Measurements from ENCODE around the gene KEAP1. TPM values are rescaled to one million over a fixed set of nuclear protein-coding genes. Genes with fewer than 3 reads are reported as not detected.

The KEAP1 gene
- total and polyA plus RNA-seq, 9 of the 15 experiments (the other 6 are each of a cell fraction or from before 2014, with no cell fraction given), result 2.1 to 95.6 (median 64.3) TPM

- POLR2A ChIA-PET, result interaction anchor here (1.0 to 1.1 kb wide), 2 partner anchors 10 to 34 kb away, joined by 3 to 5 read pairs; no protein-coding TSS in a partner anchor
- TF ChIP-seq ZNF121 (CRISPR knock-in tag; conservative IDR thresholded peaks at IDR 0.05), result peak; percentile 82
- TF ChIP-seq RBM25 (IDR thresholded peaks at IDR 0.05; ENCODE audit: low read depth, low read length, severe bottlenecking), result peak; percentile 25
- no peak for TF ChIP-seq POLR2A (conservative IDR thresholded peaks at IDR 0.05)
- Histone ChIP-seq H3K9ac (ENCODE audit: insufficient read depth in 1 of 2, low read depth in 2 of 2, low read length in 2 of 2) (no peak overlapping the region), H3K36me3 (ENCODE audit: control insufficient read depth, insufficient read depth, low read length) (no peaks in the 10 kb centered on the region), H3K4me3 (no peak overlapping the region), H3K4me1 (replicated peaks in 1 of 2; ENCODE audit: control insufficient read depth in 2 of 2, insufficient read depth in 2 of 2, low read length in 2 of 2) (peaks cover 0 to 29% of the 10 kb centered on the region in 2 experiments; a peak in 3 of 5 replicates), H3K9me1 (ENCODE audit: control insufficient read depth, insufficient read depth, low read length) (no peaks in the 10 kb centered on the region), H3K4me2 (ENCODE audit: insufficient read depth, low read length) (no peak overlapping the region), H3K27me3 (ENCODE audit: control insufficient read depth in 2 of 2, insufficient read depth in 2 of 2, low read length in 2 of 2) (peaks cover 0 to 6% of the 10 kb centered on the region in 2 experiments; a peak in 3 of 5 replicates), H4K20me1 (replicated peaks; ENCODE audit: control insufficient read depth, insufficient read depth, low read length) (no peaks in the 10 kb centered on the region), H2AFZ (ENCODE audit: low read depth, low read length) (no peak overlapping the region), H3K9me3 (replicated peaks; ENCODE audit: control insufficient read depth, insufficient read depth, low read depth, low read length) (no peaks in the 10 kb centered on the region), H3K79me2 (ENCODE audit: control insufficient read depth, insufficient read depth, low read length) (peaks cover under 1% of the 10 kb centered on the region; the same call in 1 of the 3 replicates), H3K27ac (ENCODE audit: extremely low read depth, low read depth, low read length) (no peak overlapping the region)
- no peak for DNase-seq (ENCODE audit: extremely low read depth in 1 of 4, low spot score in 3 of 4)
- CTCF ChIA-PET (ENCODE audit: low intra/inter-chr PET ratio), result no interaction called here
- no TSS peak for BruUV-seq (replicated peaks)
- FAIRE-seq, result no peak
- in situ Hi-C loops (cut with MboI) (no loop called here), intact Hi-C loops (cut with micrococcal nuclease) (loop anchor here (5.0 kb wide), 1 partner anchor 34 kb away; the partner anchor contains the start of gene ATG4D)
- 56% methylated on average over 3 of the region's 3 CpGs for whole genome bisulfite sequencing (ENCODE audit: insufficient coverage, low coverage, missing lambda C conversion rate)
- ATAC-seq, result no peak
Observed at GRCh38 chr19:10508707-10509106, 5.6 kb upstream of the KEAP1 start.

- Histone ChIP-seq H3K27me3 (ENCODE audit: control insufficient read depth in 2 of 2, insufficient read depth in 2 of 2, low read length in 2 of 2) (peaks cover 0 to 1% of the 10 kb centered on the region in 2 experiments; a peak in 2 of 5 replicates), H3K9ac (ENCODE audit: insufficient read depth in 1 of 2, low read depth in 2 of 2, low read length in 2 of 2) (no peak overlapping the region), H3K4me3 (no peak overlapping the region), H2AFZ (ENCODE audit: low read depth, low read length) (no peak overlapping the region), H3K36me3 (ENCODE audit: control insufficient read depth, insufficient read depth, low read length) (no peaks in the 10 kb centered on the region), H4K20me1 (replicated peaks; ENCODE audit: control insufficient read depth, insufficient read depth, low read length) (no peaks in the 10 kb centered on the region), H3K79me2 (ENCODE audit: control insufficient read depth, insufficient read depth, low read length) (peaks cover 6% of the 10 kb centered on the region; the same call in 2 of the 3 replicates), H3K4me2 (ENCODE audit: insufficient read depth, low read length) (no peak overlapping the region), H3K4me1 (replicated peaks in 1 of 2; ENCODE audit: control insufficient read depth in 2 of 2, insufficient read depth in 2 of 2, low read length in 2 of 2) (peaks cover 0 to 34% of the 10 kb centered on the region in 2 experiments; a peak in 3 of 5 replicates), H3K9me1 (ENCODE audit: control insufficient read depth, insufficient read depth, low read length) (no peaks in the 10 kb centered on the region), H3K27ac (ENCODE audit: extremely low read depth, low read depth, low read length) (no peak overlapping the region), H3K9me3 (replicated peaks; ENCODE audit: control insufficient read depth, insufficient read depth, low read depth, low read length) (no peaks in the 10 kb centered on the region)
- ATAC-seq (no peak), DNase-seq (ENCODE audit: extremely low read depth in 1 of 4, low spot score in 3 of 4) (no peak), FAIRE-seq (no peak)
- in situ Hi-C loops (cut with MboI), result no loop called here
- ChIA-PET POLR2A (interaction anchor here (0.8 to 2.1 kb wide), 3 partner anchors 15 to 48 kb away, joined by 3 to 8 read pairs (median 5); no protein-coding TSS in a partner anchor), CTCF (ENCODE audit: low intra/inter-chr PET ratio) (no interaction called here)
- WGBS (ENCODE audit: insufficient coverage, low coverage, missing lambda C conversion rate), result 64% methylated on average over 11 of the region's 16 CpGs
- intact Hi-C loops (cut with micrococcal nuclease), result loop anchor here (5.0 kb wide), 1 partner anchor 34 kb away; the partner anchor contains the start of gene ATG4D
- no TSS peak for BruUV-seq (replicated peaks)
- TF ChIP-seq TRIM28 (IDR thresholded peaks at IDR 0.05), result no peak
- 0 out of 4 replicates have a peak, but pooled peaks of 1 of the 2 experiments have one; percentile 14 for TF ChIP-seq KDM1A (IDR thresholded peaks at IDR 0.05)
Observed at GRCh38 chr19:10508036-10508435, 4.9 kb upstream of the KEAP1 start.

Data from K562 (cell line).